ENCODE data around the gene WAPL.

GRCh38 chr10:86399514-86399878, 122.1 kb downstream of the WAPL start:
- TF ChIP-seq CTCF (IDR thresholded peaks at IDR 0.05), result no peak
- no peak for TF ChIP-seq POLR2A (IDR thresholded peaks at IDR 0.05)

Data from heart left ventricle (tissue), 13 donors.